GM19467 (cell line): Measurements from ENCODE around the gene KCTD13.
A peak's percentile ranks its signal among the peaks of the same experiment; 100 is the strongest.
"Not testable (repeated sequence)": the region's sequence is repeated elsewhere in the genome, so short reads cannot be mapped to it uniquely, and the experiment has no call there.

Experiments used
- ATAC-seq: cut with Tn5 transposase; IDR thresholded peaks from one replicate; pipeline ENCODE4 v1.9.1; 2021; ENCODE audit warnings: mild to moderate bottlenecking, moderate library complexity; ENCODE audit not compliant: unreplicated experiment

Gene KCTD13

GRCh38 chr16:29883987-29884386 lies 42.0 kb downstream of the KCTD13 start:
- no peak for ATAC-seq

DNA sequence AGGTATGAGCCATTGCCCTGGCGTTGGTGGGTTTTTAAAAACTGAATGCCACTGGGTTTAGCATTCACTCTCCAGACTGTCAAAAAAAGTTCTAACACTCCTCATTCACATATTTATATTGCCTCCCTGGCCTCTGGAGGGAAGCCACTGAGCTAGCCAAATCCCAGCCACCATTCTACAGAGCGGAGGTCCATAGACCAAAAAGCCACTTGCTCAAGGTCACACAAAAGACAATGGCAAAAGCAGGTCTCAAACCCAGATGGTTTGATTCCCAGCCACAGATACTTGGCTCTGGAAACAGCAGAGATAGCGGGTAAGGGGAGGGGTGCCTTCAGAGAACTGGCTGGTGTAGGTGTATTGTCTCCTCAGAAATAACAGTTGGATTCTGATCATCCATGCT lies 45.0 kb downstream of the KCTD13 start:
- ATAC-seq, result no peak

DNA sequence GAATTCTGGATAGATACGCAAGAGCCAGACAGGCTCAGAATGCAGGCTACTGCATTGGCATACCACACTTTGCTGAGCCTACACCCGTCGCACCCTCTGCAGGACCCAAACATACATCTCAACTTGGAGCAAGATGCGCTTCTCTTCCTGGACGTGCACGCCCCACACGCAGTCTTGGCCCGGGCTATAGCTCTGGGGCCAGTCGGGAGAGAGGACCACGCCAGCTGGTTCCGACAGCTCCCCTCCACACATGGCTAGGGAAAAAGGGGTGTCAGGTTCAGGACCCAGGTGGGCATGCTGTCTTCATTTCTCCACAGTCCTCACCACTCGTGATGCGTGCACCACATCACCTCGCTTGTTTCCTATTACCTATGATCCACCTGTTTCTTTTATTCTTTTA lies 47.9 kb downstream of the KCTD13 start:
- ATAC-seq, result no peak

DNA sequence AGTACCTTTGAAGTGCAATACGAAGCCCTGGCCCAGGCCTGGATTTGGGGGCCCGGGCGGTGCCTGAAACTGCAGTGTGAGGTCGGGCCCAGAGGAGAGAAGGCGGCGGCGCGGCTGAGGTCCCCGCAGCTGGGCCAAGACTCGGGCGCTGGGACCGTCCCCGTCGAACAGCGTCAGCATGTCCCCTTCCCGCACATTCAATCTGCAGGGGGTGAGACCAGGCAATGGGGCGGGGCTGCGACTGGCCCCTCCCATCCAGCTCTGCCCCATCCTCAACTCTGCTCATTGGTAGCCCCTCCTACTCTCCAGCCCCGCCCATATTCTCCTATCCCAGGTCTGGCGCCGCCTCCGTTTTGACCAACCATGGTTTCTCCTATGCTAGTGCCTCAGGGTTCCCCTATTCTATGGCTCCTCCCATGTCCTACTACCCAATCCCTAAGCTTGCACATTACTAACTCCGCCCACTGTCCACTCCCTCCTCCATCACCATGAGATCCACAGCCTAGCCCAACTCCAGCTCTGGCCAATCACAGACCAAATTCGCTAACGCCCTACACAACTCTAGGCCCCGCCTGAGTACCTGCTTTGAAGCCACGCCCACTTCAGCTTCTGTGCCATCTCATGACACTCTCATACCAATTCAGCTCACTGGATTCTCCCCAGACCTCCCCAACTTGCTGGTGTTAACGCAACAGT lies 48.6 kb downstream of the KCTD13 start:
- no peak for ATAC-seq

- ATAC-seq, result no peak
Measured at GRCh38 chr16:29876594-29877249, 49.3 kb downstream of the KCTD13 start.

GRCh38 chr16:29876217-29876593 lies 49.8 kb downstream of the KCTD13 start:
- ATAC-seq, result no peak

GRCh38 chr16:29875206-29875605 lies 50.8 kb downstream of the KCTD13 start:
- ATAC-seq, result no peak

DNA sequence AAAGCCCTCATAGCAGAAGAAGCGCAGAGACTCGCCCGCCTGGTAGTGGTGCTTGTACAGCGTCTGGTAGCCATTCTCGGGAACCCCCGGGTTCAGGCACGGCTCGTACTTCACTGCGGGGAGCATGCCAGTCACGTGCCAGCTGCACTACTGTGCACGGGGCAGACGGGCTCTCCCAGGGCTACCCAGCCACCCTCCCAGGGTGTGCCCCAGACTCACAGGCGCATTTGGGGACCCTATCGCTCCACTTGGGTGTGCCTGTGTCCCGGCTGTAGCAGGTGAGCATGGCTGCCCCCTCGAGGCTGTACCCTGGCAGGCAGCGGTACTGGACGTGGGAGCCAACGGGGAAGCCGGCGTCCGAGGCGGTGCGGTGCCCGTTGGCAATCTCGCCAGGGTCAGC lies 52.7 kb downstream of the KCTD13 start:
- no peak for ATAC-seq

DNA sequence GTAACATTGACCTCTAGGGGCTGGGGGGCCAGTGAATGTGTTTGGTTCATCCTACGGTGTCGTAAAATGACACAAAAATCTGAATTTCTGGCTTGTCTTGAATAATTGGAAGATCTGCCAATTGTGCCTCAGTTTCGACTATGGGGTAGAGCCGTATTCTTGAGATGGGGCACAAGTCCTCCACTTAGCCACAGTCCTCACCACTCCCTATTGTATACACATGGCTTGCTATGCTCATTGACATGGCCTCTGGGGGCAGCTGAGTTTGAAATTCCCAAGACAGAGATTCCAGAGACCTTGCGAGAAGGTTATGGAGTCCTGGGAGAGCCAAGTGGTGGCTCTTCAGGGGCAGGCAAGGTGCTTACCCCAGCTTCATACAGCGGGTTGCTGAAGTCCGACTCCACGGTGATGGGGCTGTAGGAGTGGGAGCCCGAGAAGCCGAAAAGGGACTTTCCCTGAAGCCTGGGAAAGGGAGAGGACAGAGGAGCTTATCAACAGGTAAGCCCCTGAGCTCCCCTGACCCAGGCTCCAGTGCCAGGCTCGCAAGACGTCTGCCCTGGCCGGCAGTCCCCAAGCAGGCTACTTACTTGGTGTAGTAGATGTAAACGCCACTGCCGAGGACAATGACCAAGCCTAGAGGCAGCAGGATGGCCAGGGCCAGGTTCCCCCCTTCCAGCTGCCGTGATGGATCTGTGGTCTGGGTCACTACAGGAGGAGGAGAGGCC lies 54.0 kb downstream of the KCTD13 start:
- ATAC-seq, result no peak

DNA sequence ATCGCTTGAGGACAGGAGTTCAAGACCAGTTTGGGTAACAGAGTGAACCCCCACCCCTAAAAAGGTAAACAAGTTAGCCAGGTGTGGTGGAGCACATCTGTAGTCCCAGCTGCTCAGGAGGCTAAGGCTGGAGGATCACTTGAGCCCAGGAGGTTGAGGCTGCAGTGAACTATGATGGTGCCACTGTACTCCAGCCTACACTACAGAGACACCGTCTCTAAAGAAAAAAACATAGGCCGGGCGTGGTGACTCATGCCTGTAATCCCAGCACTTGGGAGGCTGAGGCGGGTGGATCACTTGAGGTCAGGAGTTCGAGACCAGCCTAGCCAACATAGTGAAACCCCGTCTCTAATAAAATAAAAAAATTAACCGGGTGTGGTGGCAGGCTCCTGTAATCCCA lies 57.0 kb downstream of the KCTD13 start:
- ATAC-seq, result not testable (repeated sequence)

GRCh38 chr16:29868396-29869009 lies 57.5 kb downstream of the KCTD13 start:
- no peak for ATAC-seq

- no peak for ATAC-seq
Measured at GRCh38 chr16:29864205-29864604, 61.8 kb downstream of the KCTD13 start.

DNA sequence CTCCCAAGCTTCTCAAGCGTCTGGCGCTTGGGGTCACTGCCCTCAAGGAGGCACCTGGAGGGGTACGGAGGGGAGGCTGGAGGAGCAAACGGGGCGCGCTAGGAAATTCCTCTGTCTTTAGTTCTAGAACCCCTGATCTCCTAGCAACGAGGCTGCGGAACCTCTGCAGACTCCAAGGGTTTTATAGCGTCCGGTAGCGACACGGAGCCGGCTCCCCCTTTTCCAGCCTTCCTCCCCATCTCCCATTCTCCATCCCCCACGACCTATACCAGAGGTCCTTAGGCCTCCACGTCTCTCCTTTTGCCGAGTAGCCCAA lies 62.4 kb downstream of the KCTD13 start:
- ATAC-seq, result no peak

- peak; percentile 90 for ATAC-seq
Measured at GRCh38 chr16:29862884-29863668, 63.0 kb downstream of the KCTD13 start, which contains the start of gene CDIPT. Gene CDIPT, minus strand, starts transcription at chr16:29863226. Its CDS starts 369 bp downstream, at chr16:29862857.

DNA sequence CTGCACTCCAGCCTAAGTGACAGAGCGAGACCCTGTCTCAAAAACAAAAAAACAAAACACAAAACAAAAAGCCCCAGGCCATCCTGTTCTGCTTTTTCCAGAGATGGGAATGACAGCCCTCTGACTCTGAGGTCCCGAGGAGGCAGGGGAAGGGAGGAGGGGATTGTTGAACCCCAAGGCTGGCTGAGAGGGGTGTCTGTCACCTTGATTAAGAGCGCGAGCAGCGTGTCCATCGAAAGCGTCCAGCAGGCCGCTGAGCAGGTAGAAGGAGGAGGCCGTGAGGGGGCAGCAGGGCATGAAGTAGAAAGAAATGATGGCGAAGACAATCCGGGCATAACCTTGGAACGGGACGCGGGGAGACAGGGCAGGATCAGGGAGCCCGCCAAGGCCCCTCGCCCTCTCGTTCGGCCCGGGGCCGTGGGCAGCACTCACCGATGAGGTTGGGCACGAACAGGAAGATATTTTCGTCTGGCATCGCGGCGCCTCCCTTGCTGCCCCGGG lies 63.6 kb downstream of the KCTD13 start:
- no peak for ATAC-seq

DNA sequence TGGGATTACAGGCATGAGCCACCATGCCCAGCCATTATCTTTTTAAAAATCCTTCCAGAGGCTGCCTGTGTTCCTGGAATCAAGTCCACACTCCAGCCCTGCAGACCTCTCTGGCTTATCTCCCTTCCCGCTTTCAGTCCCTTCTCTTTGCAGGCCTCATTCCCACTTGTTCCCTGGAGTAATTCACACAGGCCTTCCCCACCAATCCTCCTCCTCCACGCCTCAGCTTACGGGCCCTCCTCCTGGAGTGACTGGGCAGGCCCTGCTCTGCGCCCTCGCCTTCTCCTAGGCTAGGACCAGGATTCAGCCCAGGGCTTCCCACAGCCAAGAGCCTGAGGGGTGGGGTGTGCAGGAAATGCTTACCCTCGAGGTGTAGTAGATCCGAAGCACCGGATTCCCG lies 65.8 kb downstream of the KCTD13 start:
- no peak for ATAC-seq

DNA sequence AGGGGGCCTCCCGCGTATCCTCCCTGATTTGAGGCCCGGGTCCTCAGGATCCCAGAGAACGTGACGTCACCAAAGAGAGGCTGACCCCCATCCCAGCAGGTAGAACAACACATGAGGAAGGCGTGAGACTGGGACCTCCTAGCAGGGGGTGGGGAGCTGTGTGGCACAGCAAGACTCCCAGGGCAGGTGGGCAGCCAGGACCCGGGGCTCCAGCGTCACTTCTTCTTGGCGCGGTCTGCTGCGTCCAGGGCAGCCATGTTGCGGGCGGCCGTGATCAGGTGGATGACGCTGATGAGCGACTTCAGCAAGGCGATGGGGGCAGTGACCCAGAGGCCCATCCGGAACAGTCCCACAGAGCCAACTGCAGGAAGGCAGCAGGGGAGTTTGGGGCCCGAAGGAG lies 67.1 kb downstream of the KCTD13 start:
- no peak for ATAC-seq

- no peak for ATAC-seq
Measured at GRCh38 chr16:29858149-29858849, 67.7 kb downstream of the KCTD13 start.

GRCh38 chr16:29857133-29857760 lies 68.8 kb downstream of the KCTD13 start:
- ATAC-seq, result no peak
